ENCODE results near the gene RUFY4. TPM values are rescaled to one million over a fixed set of nuclear protein-coding genes. Genes with fewer than 3 reads are reported as not detected.
A peak's percentile ranks its signal among the peaks of the same experiment; 100 is the strongest.

Gene RUFY4
- total RNA-seq, 1 donor from 2014 or later, result not detected

GRCh38 chr2:218060950-218061660 is 7.9 kb upstream of the RUFY4 start:
- no peak overlapping the region for H3K4me3 ChIP-seq
- no peak overlapping the region for H3K27ac ChIP-seq
- no peaks in the 10 kb centered on the region for H3K27me3 ChIP-seq (ENCODE audit: low read depth)
- intact Hi-C loops (cut with DNase I), result no loop called here
- H3K36me3 ChIP-seq, result no peaks in the 10 kb centered on the region
- H3K4me1 ChIP-seq, result no peaks in the 10 kb centered on the region
- ATAC-seq, result no peak
- TF ChIP-seq CTCF (IDR thresholded peaks at IDR 0.05), result no peak
- DNase-seq, result no peak
- H3K9me3 ChIP-seq, result no peaks in the 10 kb centered on the region

- intact Hi-C loops (cut with DNase I), result no loop called here
- H3K27me3 ChIP-seq (ENCODE audit: low read depth), result no peaks in the 10 kb centered on the region
- H3K4me1 ChIP-seq, result no peaks in the 10 kb centered on the region
- H3K36me3 ChIP-seq, result no peaks in the 10 kb centered on the region
- H3K27ac ChIP-seq, result no peak overlapping the region
- ATAC-seq (peak in 1 of 2 donors; percentile 59), DNase-seq (peak; percentile 61)
- no peaks in the 10 kb centered on the region for H3K9me3 ChIP-seq
- H3K4me3 ChIP-seq, result no peak overlapping the region
- no peak for TF ChIP-seq CTCF (IDR thresholded peaks at IDR 0.05)
Observed at GRCh38 chr2:218063486-218063885, 5.6 kb upstream of the RUFY4 start.

- no peak for TF ChIP-seq CTCF (IDR thresholded peaks at IDR 0.05)
- Histone ChIP-seq H3K9me3 (no peaks in the 10 kb centered on the region), H3K27me3 (ENCODE audit: low read depth) (no peaks in the 10 kb centered on the region), H3K4me3 (no peak overlapping the region), H3K27ac (no peak overlapping the region), H3K36me3 (no peaks in the 10 kb centered on the region), H3K4me1 (no peaks in the 10 kb centered on the region)
- no peak for ATAC-seq
- intact Hi-C loops (cut with DNase I), result no loop called here
- no peak for DNase-seq
Observed at GRCh38 chr2:218063896-218064295, 5.2 kb upstream of the RUFY4 start.

- ATAC-seq, result no peak
- Histone ChIP-seq H3K27me3 (ENCODE audit: low read depth) (no peaks in the 10 kb centered on the region), H3K27ac (no peak overlapping the region), H3K4me1 (no peaks in the 10 kb centered on the region), H3K9me3 (no peaks in the 10 kb centered on the region), H3K36me3 (no peaks in the 10 kb centered on the region), H3K4me3 (no peak overlapping the region)
- intact Hi-C loops (cut with DNase I), result no loop called here
- DNase-seq, result no peak
- no peak for TF ChIP-seq CTCF (IDR thresholded peaks at IDR 0.05)
Observed at GRCh38 chr2:218065239-218066006, 3.6 kb upstream of the RUFY4 start.

- H3K27me3 ChIP-seq (ENCODE audit: low read depth), result no peaks in the 10 kb centered on the region
- H3K4me3 ChIP-seq, result no peak overlapping the region
- H3K4me1 ChIP-seq, result no peaks in the 10 kb centered on the region
- H3K36me3 ChIP-seq, result no peaks in the 10 kb centered on the region
- H3K27ac ChIP-seq, result no peak overlapping the region
- ATAC-seq, result no peak
- H3K9me3 ChIP-seq, result no peaks in the 10 kb centered on the region
- intact Hi-C loops (cut with DNase I), result no loop called here
- no peak for TF ChIP-seq CTCF (IDR thresholded peaks at IDR 0.05)
- no peak for DNase-seq
Observed at GRCh38 chr2:218066926-218067515, 2.0 kb upstream of the RUFY4 start.

Data from lower lobe of right lung (tissue), 2 donors.